Choroid plexus epithelial cell (primary cell): ENCODE results near the gene FSHR.

Experiments used
- DNase-seq: peaks from one replicate; pipeline ENCODE4 v3.0.0-alpha.2; 2010; ENCODE audit warnings: low read depth
- H3K4me3 ChIP-seq: 2 replicates; pipeline ENCODE4 v1.5.1; 2011; ENCODE audit warnings: low read depth, mild to moderate bottlenecking, control low read depth, low read length, moderate library complexity
- CTCF ChIP-seq: conservative IDR thresholded peaks from 2 replicates; pipeline ENCODE4 v1.5.1; 2011; ENCODE audit warnings: low read depth, mild to moderate bottlenecking, control low read depth, inconsistent platforms, low read length, moderate library complexity

The FSHR gene

DNA sequence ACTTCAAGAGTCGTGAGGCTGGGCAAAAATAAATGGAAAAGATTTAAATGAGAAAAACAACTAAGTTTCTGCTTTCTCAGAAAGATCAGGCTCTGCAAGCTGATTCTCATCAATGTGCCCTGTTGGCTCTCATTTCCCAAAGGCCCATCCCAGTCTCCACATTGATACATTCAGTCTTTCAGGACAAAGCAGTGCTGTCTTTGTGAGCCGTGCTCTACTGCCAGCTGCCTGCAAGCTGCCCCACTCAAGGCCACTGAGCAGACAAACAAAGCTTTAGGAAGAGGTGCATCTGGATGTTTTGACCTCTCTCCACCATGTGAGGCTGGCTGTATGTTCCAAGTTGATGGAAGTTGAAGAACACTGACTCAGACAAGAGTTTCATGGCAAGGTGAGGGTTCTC is 48.8 kb downstream of the FSHR start:
- no peak for TF ChIP-seq CTCF
- DNase-seq = no peak

DNA sequence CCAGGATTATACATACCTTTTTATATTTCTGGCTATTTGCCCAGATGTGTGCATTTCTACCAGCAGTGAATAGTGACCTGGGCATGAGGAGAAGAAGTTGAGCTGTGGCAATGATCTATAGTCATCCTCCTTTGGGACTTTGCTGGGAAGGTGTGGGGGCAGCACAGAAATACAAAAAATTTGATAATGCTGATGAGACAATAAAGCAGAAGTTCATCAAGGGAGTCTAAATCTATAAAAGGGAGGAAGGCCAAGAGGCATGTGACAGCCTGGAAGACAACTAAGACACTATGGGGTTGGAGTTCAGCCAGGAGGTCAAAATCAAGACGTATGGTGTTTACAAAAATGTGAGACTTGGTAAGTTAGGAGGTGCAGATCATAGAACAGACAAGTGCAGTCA is 52.2 kb downstream of the FSHR start:
- no peak for TF ChIP-seq CTCF
- H3K4me3 ChIP-seq = no peak overlapping the region
- no peak for DNase-seq

More for the DNA sequence above, 48.8 kb downstream of the FSHR start:
- H3K4me3 ChIP-seq = no peak overlapping the region

GRCh38 chr2:49080681-49081080 is 73.6 kb downstream of the FSHR start:
- no peak overlapping the region for H3K4me3 ChIP-seq
- DNase-seq = no peak
- TF ChIP-seq CTCF = no peak

- DNase-seq = no peak
- TF ChIP-seq CTCF = no peak
- H3K4me3 ChIP-seq = no peak overlapping the region
Measured at GRCh38 chr2:49070716-49071115, 83.6 kb downstream of the FSHR start.

GRCh38 chr2:49069829-49070228 is 84.5 kb downstream of the FSHR start:
- H3K4me3 ChIP-seq = no peak overlapping the region
- no peak for DNase-seq
- TF ChIP-seq CTCF = no peak

DNA sequence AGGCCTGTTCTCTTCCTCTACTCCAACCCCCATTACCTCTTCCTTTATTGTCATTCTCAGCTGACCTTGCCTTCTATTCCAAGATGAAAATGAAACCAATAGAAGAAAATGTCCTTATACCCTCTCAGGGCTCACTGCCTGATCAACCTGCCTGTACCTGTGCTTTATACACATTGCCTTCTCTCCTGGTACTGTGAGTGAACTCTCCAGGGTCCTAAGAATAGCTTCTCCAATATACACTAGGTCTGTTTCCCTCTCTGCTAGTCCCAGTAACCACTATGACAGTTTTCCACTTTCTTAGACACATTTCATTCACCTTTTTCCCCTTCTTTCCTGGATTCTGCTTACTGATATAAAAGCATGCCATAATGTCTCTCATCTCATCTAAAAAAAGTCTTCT is 85.7 kb downstream of the FSHR start:
- TF ChIP-seq CTCF = no peak
- DNase-seq = no peak
- H3K4me3 ChIP-seq = no peak overlapping the region

DNA sequence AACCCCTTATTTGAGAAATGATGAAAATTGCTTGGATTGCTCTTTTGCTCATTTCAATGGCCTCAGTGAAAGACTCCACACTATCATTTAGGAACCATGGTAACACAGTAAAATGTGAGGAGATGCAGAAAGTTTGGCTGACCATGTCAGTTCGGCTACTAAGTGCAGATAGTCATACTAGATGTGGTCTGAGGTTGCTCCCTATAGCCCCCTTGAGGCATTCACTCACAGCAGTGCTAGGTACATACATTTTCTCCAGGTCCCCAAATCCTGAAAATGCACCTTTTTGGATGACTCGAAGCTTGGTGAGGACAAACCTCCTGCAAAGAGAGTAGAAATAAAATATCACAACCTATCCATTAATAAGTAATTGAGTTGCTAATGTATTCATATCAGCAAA is 86.3 kb downstream of the FSHR start:
- no peak overlapping the region for H3K4me3 ChIP-seq
- no peak for DNase-seq
- TF ChIP-seq CTCF = no peak
